ENCODE data around the gene DNAH2. TPM values are rescaled to one million over a fixed set of nuclear protein-coding genes. Genes with fewer than 3 reads are reported as not detected.

Gene DNAH2
- total RNA-seq, 1 experiment from 2014 or later = 0.17 TPM

- TF ChIP-seq E2F1 (CRISPR knock-in tag; IDR thresholded peaks at IDR 0.05) (no peak), E2F5 (CRISPR knock-in tag; IDR thresholded peaks at IDR 0.05) (no peak), GABPB1 (CRISPR knock-in tag; IDR thresholded peaks at IDR 0.05) (peak; percentile 50; the same call in 1 of the 2 replicates), FOXJ3 (CRISPR knock-in tag; IDR thresholded peaks at IDR 0.05; ENCODE audit: borderline replicate concordance) (no peak), ZNF425 (CRISPR knock-in tag; conservative IDR thresholded peaks at IDR 0.05) (no peak), HMGA2 (CRISPR knock-in tag; IDR thresholded peaks at IDR 0.05) (0 out of 2 replicates have a peak, but pooled peaks have one; percentile 19)
Measured at GRCh38 chr17:7686222-7687071, 31.1 kb upstream of the DNAH2 start (continued).

GRCh38 chr17:7687072-7687907, 30.3 kb upstream of the DNAH2 start, which contains the start of gene TP53:
TSS of gene TP53 (minus strand) at chr17:7687490. CDS start at chr17:7676594, 10,896 bp downstream.
- POLR2A ChIA-PET = interaction anchor here (0.6 to 5.9 kb wide), 29 partner anchors 11 to 469 kb away, joined by 3 to 80 read pairs (median 8); partner anchors contain the start of genes ATP1B2, CD68, DNAH2 and EFNB3
- Mint-ChIP-seq H3K9me3 (no peaks in the 10 kb centered on the region), H3K27me3 (ENCODE audit: low read depth) (no peaks in the 10 kb centered on the region), H3K4me3 (peak within 1 kb of the TSS; percentile 88), H3K36me3 (peaks cover 21% of the 10 kb centered on the region), H3K27ac (peak within 1 kb of the TSS; percentile 100), H3K4me1 (peaks cover 31% of the 10 kb centered on the region)
- ATAC-seq = peak; percentile 55
- DNase-seq (ENCODE audit: low spot score) = peak; percentile 89
- CTCF ChIA-PET = interaction anchor here (0.6 to 7.0 kb wide), 43 partner anchors 10 to 1878 kb away, joined by 3 to 205 read pairs (median 5); partner anchors contain the start of genes ACAP1, ATP1B2, CD68 and CYB5D1
- TF ChIP-seq ERG (CRISPR knock-in tag; IDR thresholded peaks at IDR 0.05) (peak; percentile 65; the same call in 1 of the 2 replicates), JAZF1 (CRISPR knock-in tag; IDR thresholded peaks at IDR 0.05) (no peak), CREB1 (CRISPR knock-in tag; IDR thresholded peaks at IDR 0.05) (0 out of 2 replicates have a peak, but pooled peaks have one; percentile 44), USF1 (CRISPR knock-in tag; IDR thresholded peaks at IDR 0.05) (peak; percentile 58; the same call in 1 of the 2 replicates), NFYB (CRISPR knock-in tag; conservative IDR thresholded peaks at IDR 0.05; ENCODE audit: low read depth) (no peak), TEAD1 (CRISPR knock-in tag; IDR thresholded peaks at IDR 0.05) (peak; percentile 65), SMAD3 (CRISPR knock-in tag; IDR thresholded peaks at IDR 0.05; ENCODE audit: borderline replicate concordance) (peak; percentile 85; the same call in 1 of the 2 replicates), OVOL2 (CRISPR knock-in tag; IDR thresholded peaks at IDR 0.05; ENCODE audit: borderline replicate concordance) (no peak), FOXP4 (CRISPR knock-in tag; IDR thresholded peaks at IDR 0.05) (peak; percentile 29; the same call in 1 of the 2 replicates), GRHL2 (CRISPR knock-in tag; IDR thresholded peaks at IDR 0.05; ENCODE audit: insufficient replicate concordance, severe bottlenecking) (no peak), ZNF232 (CRISPR knock-in tag; IDR thresholded peaks at IDR 0.05) (0 out of 2 replicates have a peak, but pooled peaks have one; percentile 34), ZNF263 (CRISPR knock-in tag; IDR thresholded peaks at IDR 0.05; ENCODE audit: low read depth) (peak; percentile 65; the same call in 1 of the 2 replicates), MAX (CRISPR knock-in tag; IDR thresholded peaks at IDR 0.05) (peak; percentile 86), PRDM15 (CRISPR knock-in tag; IDR thresholded peaks at IDR 0.05) (peak; percentile 75)
